IMR-90 (cell line): Measurements from ENCODE around the gene CITED4. TPM values are rescaled to one million over a fixed set of nuclear protein-coding genes. Genes with fewer than 3 reads are reported as not detected.

Experiments used
- ATAC-seq: fragments of 200-7000 bp; cut with Tn5 transposase; 2 replicates; pipeline ENCODE4 v1.9.1; 2020; ENCODE audit warnings: low read depth, mild to moderate bottlenecking, moderate library complexity
- BruUV-seq: library from RNA; stranded (reverse); fragments of 400-500 nt; replicated peaks from 2 replicates; lab custom pipeline; 2021; lab: Mats Ljungman, UMichigan
- CTCF ChIA-PET: fragments of 300-600 bp; formaldehyde crosslinking; extraction: SDS; loops from one replicate; lab custom pipeline; 2021; ENCODE audit warnings: antibody characterized with exemption; lab: Yijun Ruan, JAX
- POLR2A ChIA-PET: fragments of 300-600 bp; sonication (Branson Sonifier 250); formaldehyde crosslinking; loops from one replicate; lab custom pipeline; 2022; ENCODE audit warnings: antibody characterized with exemption; ENCODE audit not compliant: unreplicated experiment; lab: Charles Lee
- DNase-seq: peaks from one replicate; pipeline ENCODE4 v3.0.0; 2013
- H2AFZ ChIP-seq: replicated peaks from 2 replicates; pipeline ENCODE3; 2013; ENCODE audit warnings: low read length, mild to moderate bottlenecking; ENCODE audit not compliant: poor library complexity
- H2AK5ac ChIP-seq: 2 replicates; pipeline ENCODE4 v1.6.1; 2013; ENCODE audit warnings: low read depth, low read length, inconsistent platforms
- H2AK9ac ChIP-seq: replicated peaks from 2 replicates; pipeline ENCODE3; 2013; ENCODE audit warnings: mild to moderate bottlenecking, low read depth, low read length, moderate library complexity; ENCODE audit not compliant: poor library complexity
- H2BK120ac ChIP-seq: 2 replicates; pipeline ENCODE4 v1.6.1; 2013; ENCODE audit warnings: low read depth, low read length, inconsistent platforms
- H2BK15ac ChIP-seq: 3 replicates; pipeline ENCODE4 v1.6.1; 2013; ENCODE audit warnings: low read depth, low read length, inconsistent platforms
- H2BK20ac ChIP-seq: 2 replicates; pipeline ENCODE4 v1.6.1; 2013; ENCODE audit warnings: low read depth, mild to moderate bottlenecking, inconsistent platforms, low read length, moderate library complexity
- H2BK5ac ChIP-seq: 2 replicates; pipeline ENCODE4 v1.6.1; 2013; ENCODE audit warnings: mild to moderate bottlenecking, low read depth, low read length, inconsistent platforms; ENCODE audit not compliant: poor library complexity, severe bottlenecking
- H3K14ac ChIP-seq: replicated peaks from 2 replicates; pipeline ENCODE4 v1.6.1; 2013; ENCODE audit warnings: low read depth, low read length, inconsistent platforms
- H3K18ac ChIP-seq: 2 replicates; pipeline ENCODE4 v1.6.1; 2013; ENCODE audit warnings: low read depth, low read length, control low read depth
- H3K23ac ChIP-seq: 2 replicates; pipeline ENCODE4 v1.6.1; 2013; ENCODE audit warnings: low read depth, low read length, inconsistent platforms
- H3K27ac ChIP-seq: 2 replicates; pipeline ENCODE4 v1.5.1; 2013; ENCODE audit warnings: mild to moderate bottlenecking, control low read depth, low read length; ENCODE audit not compliant: insufficient read depth
- H3K27me3 ChIP-seq: 2 replicates; pipeline ENCODE4 v1.6.1; 2013; ENCODE audit warnings: low read length; ENCODE audit not compliant: control insufficient read depth, insufficient read depth
- H3K36me3 ChIP-seq: 2 replicates; pipeline ENCODE4 v1.6.1; 2013; ENCODE audit warnings: low read length, mixed read lengths; ENCODE audit not compliant: control insufficient read depth, insufficient read depth
- H3K4ac ChIP-seq: 2 replicates; pipeline ENCODE4 v1.6.1; 2013; ENCODE audit warnings: low read depth, low read length, inconsistent platforms
- H3K4me1 ChIP-seq: 2 replicates; pipeline ENCODE4 v1.6.1; 2013; ENCODE audit warnings: low read length, mixed read lengths; ENCODE audit not compliant: control insufficient read depth, insufficient read depth
- H3K4me2 ChIP-seq: 2 replicates; pipeline ENCODE4 v1.6.1; 2013; ENCODE audit warnings: low read depth, mild to moderate bottlenecking, control low read depth, low read length, moderate library complexity
- H3K4me3 ChIP-seq: 2 replicates; pipeline ENCODE4 v1.5.1; 2013; ENCODE audit warnings: low read depth, mild to moderate bottlenecking, control low read depth, low read length, moderate library complexity; ENCODE audit not compliant: insufficient read depth
- H3K56ac ChIP-seq: 2 replicates; pipeline ENCODE4 v1.6.1; 2013; ENCODE audit warnings: low read length, inconsistent platforms; ENCODE audit not compliant: insufficient read depth; ENCODE audit errors: extremely low read depth
- H3K79me1 ChIP-seq, 2 experiments: 2 replicates each; pipeline ENCODE4 v1.6.1; 2013; ENCODE audit warnings: low read length in 2 of 2, inconsistent platforms in 1 of 2, low read depth in 1 of 2
- H3K9ac ChIP-seq: 2 replicates; pipeline ENCODE4 v1.6.1; 2013; ENCODE audit warnings: low read depth, low read length, control low read depth
- H3K9me1 ChIP-seq: 2 replicates; pipeline ENCODE4 v1.6.1; 2013; ENCODE audit warnings: low read length, inconsistent platforms; ENCODE audit not compliant: insufficient read depth
- H3K9me3 ChIP-seq: 2 replicates; pipeline ENCODE4 v1.6.1; 2013; ENCODE audit warnings: low read length; ENCODE audit not compliant: control insufficient read depth, insufficient read depth
- H4K20me1 ChIP-seq: 2 replicates; pipeline ENCODE4 v1.6.1; 2013; ENCODE audit warnings: low read length, inconsistent platforms; ENCODE audit not compliant: insufficient read depth
- H4K5ac ChIP-seq: 2 replicates; pipeline ENCODE4 v1.6.1; 2013; ENCODE audit warnings: mild to moderate bottlenecking, low read depth, low read length, control low read depth
- H4K8ac ChIP-seq, 2 experiments: 2 replicates each; pipeline ENCODE4 v1.6.1; 2013; ENCODE audit warnings: low read depth in 2 of 2, low read length in 2 of 2, control low read depth in 1 of 2, inconsistent platforms in 1 of 2
- H4K91ac ChIP-seq: 2 replicates; pipeline ENCODE4 v1.6.1; 2013; ENCODE audit warnings: low read depth, low read length, inconsistent platforms; ENCODE audit not compliant: insufficient read depth
- BHLHE40 ChIP-seq: fragments of 150-350 bp; IDR thresholded peaks from 2 replicates; pipeline ENCODE4 v1.6.1; 2016; ENCODE audit warnings: mild to moderate bottlenecking, low read depth, low read length
- CEBPB ChIP-seq: IDR thresholded peaks from 2 replicates; pipeline ENCODE4 v1.6.1; 2012; ENCODE audit warnings: low read depth, low read length, improper control_type of control experiment
- CHD1 ChIP-seq: IDR thresholded peaks from 2 replicates; pipeline ENCODE4 v1.6.1; 2012; ENCODE audit warnings: low read depth, low read length, improper control_type of control experiment
- CTCF ChIP-seq: conservative IDR thresholded peaks from 2 replicates; pipeline ENCODE4 v1.5.1; 2012; ENCODE audit warnings: mild to moderate bottlenecking, low read depth, low read length, improper control_type of control experiment
- ELK1 ChIP-seq: fragments of 150-350 bp; IDR thresholded peaks from 2 replicates; pipeline ENCODE4 v1.6.1; 2016; ENCODE audit warnings: low read depth, mild to moderate bottlenecking, low read length, moderate library complexity, borderline replicate concordance
- FOS ChIP-seq: fragments of 150-350 bp; IDR thresholded peaks from 2 replicates; pipeline ENCODE4 v1.6.1; 2016; ENCODE audit warnings: low read depth, low read length
- MAFK ChIP-seq: IDR thresholded peaks from 2 replicates; pipeline ENCODE4 v1.6.1; 2012; ENCODE audit warnings: low read depth, low read length, improper control_type of control experiment
- MAZ ChIP-seq: IDR thresholded peaks from 2 replicates; pipeline ENCODE4 v1.6.1; 2012; ENCODE audit warnings: low read depth, mild to moderate bottlenecking, low read length, improper control_type of control experiment, moderate library complexity, borderline replicate concordance
- MXI1 ChIP-seq: IDR thresholded peaks from 2 replicates; pipeline ENCODE4 v1.6.1; 2012; ENCODE audit warnings: low read depth, mild to moderate bottlenecking, low read length, moderate library complexity, borderline replicate concordance
- NFE2L2 ChIP-seq: fragments of 150-350 bp; IDR thresholded peaks from 2 replicates; pipeline ENCODE4 v1.6.1; 2016; ENCODE audit warnings: low read depth, mild to moderate bottlenecking, low read length
- POLR2A ChIP-seq: IDR thresholded peaks from 2 replicates; pipeline ENCODE4 v1.6.1; 2012; ENCODE audit warnings: mild to moderate bottlenecking, low read depth, low read length
- RAD21 ChIP-seq: IDR thresholded peaks from 2 replicates; pipeline ENCODE4 v1.6.1; 2012; ENCODE audit warnings: low read length, improper control_type of control experiment
- RCOR1 ChIP-seq: IDR thresholded peaks from 2 replicates; pipeline ENCODE4 v1.6.1; 2012; ENCODE audit warnings: mild to moderate bottlenecking, low read length, improper control_type of control experiment; ENCODE audit not compliant: insufficient replicate concordance
- RFX5 ChIP-seq: IDR thresholded peaks from 2 replicates; pipeline ENCODE4 v1.8.0; 2012; ENCODE audit warnings: low read depth, mild to moderate bottlenecking, low read length, moderate library complexity
- USF2 ChIP-seq: fragments of 150-350 bp; IDR thresholded peaks from 2 replicates; pipeline ENCODE4 v1.6.1; 2017; ENCODE audit warnings: mild to moderate bottlenecking, antibody characterized with exemption, low read length, low read depth
- WGBS, 2 experiments: methylation state at CpG; one replicate each; pipeline versions ENCODE4 v1.1.5 to v1.1.7; 2013; ENCODE audit warnings: missing lambda C conversion rate in 2 of 2; ENCODE audit not compliant: insufficient read length in 1 of 2; ENCODE audit errors: extremely low coverage in 2 of 2; 5-methylcytosine and 5-hydroxymethylcytosine counted together
- dilution Hi-C: fragments of 300-500 bp; cut with HindIII; formaldehyde crosslinking; loops from one replicate; pipeline ENCODE4 v1.14.3; 2018; ENCODE audit warnings: low sequenced_read_pairs; ENCODE audit not compliant: unreplicated experiment
- in situ Hi-C: fragments of 300-500 bp; cut with MboI; formaldehyde crosslinking; loops from 3 replicates; pipeline ENCODE4 v1.14.3; 2019; ENCODE audit warnings: low sequenced_read_pairs, inconsistent platforms, mixed read lengths
- intact Hi-C: fragments of 100-400 bp; cut with micrococcal nuclease; formaldehyde crosslinking; loops from 2 replicates; pipeline ENCODE4 v1.10.0; 2022
- polyA plus RNA-seq, 3 experiments: library from polyadenylated mRNA; depleted of rRNA; stranded (reverse); fragments of >200 nt; gene quantifications; 2 replicates each; pipeline ENCODE4 v1.2.3, GENCODE V29; 2012; ENCODE audit warnings: low replicate concordance in 1 of 3
- total RNA-seq: library from RNA; depleted of rRNA; stranded (reverse); fragments of >200 nt; gene quantifications from 2 replicates; pipeline ENCODE4 v1.2.3, GENCODE V29; 2012

Gene CITED4
- total and polyA plus RNA-seq, 2 of the 4 experiments (the other 2 are of a cell fraction), result under 0.01 to 1.6 TPM

- dilution Hi-C loops, result no loop called here
- H3K4ac ChIP-seq, result no peak overlapping the region
- BruUV-seq, result no TSS peak
- TF ChIP-seq USF2 (no peak), BHLHE40 (no peak), RFX5 (no peak), POLR2A (no peak), MAZ (no peak), MXI1 (no peak), MAFK (no peak), RAD21 (no peak), CTCF (no peak), CHD1 (no peak), RCOR1 (no peak), ELK1 (no peak), CEBPB (no peak), FOS (no peak), NFE2L2 (no peak)
Measured at GRCh38 chr1:40838045-40838979, 23.9 kb downstream of the CITED4 start.

More at GRCh38 chr1:40838045-40838979, 23.9 kb downstream of the CITED4 start:
- Histone ChIP-seq H2BK120ac (no peak overlapping the region), H3K36me3 (no peaks in the 10 kb centered on the region), H2AFZ (peak overlapping the region; percentile 26), H2AK5ac (no peak overlapping the region), H3K4me1 (no peaks in the 10 kb centered on the region), H3K4me3 (no peak overlapping the region), H3K27ac (no peak overlapping the region), H3K18ac (no peak overlapping the region), H3K14ac (no peak overlapping the region), H3K4me2 (no peak overlapping the region), H2BK5ac (no peak overlapping the region), H4K20me1 (no peaks in the 10 kb centered on the region; the same call in 1 of the 2 replicates), H2BK15ac (no peak overlapping the region), H4K8ac (no peak overlapping the region), H4K91ac (no peak overlapping the region), H3K9ac (no peak overlapping the region), H3K9me1 (no peaks in the 10 kb centered on the region), H2BK20ac (no peak overlapping the region), H3K56ac (no peak overlapping the region), H2AK9ac (no peak overlapping the region), H3K9me3 (peaks cover 10% of the 10 kb centered on the region), H4K5ac (no peak overlapping the region), H3K79me1 (no peaks in the 10 kb centered on the region), H3K23ac (no peak overlapping the region), H3K27me3 (peaks cover 25% of the 10 kb centered on the region)
- ATAC-seq, result no peak
- in situ Hi-C loops (no loop called here), intact Hi-C loops (no loop called here)
- DNase-seq, result no peak
- POLR2A ChIA-PET, result no interaction called here
- 72% methylated on average over 20 of the region's 60 CpGs; no CpG with 5 or more reads in 1 of the 2 experiments for WGBS, 2 experiments
- CTCF ChIA-PET, result no interaction called here
